Measurements from ENCODE around the gene DNAH14. TPM values are rescaled to one million over a fixed set of nuclear protein-coding genes. Genes with fewer than 3 reads are reported as not detected.

Gene DNAH14
- polyA plus RNA-seq, 5 donors, result 14.2 to 21.2 (median 19.6) TPM

- DNase-seq, result no peak
Observed at GRCh38 chr1:225406976-225407725, 477.7 kb downstream of the DNAH14 start.

GRCh38 chr1:225407755-225408154, 478.3 kb downstream of the DNAH14 start:
- DNase-seq, result no peak

GRCh38 chr1:225408249-225408648, 478.8 kb downstream of the DNAH14 start:
- no peak for DNase-seq

- no peak for DNase-seq
Observed at GRCh38 chr1:225409051-225409450, 479.6 kb downstream of the DNAH14 start.

GRCh38 chr1:225410036-225410435, 480.6 kb downstream of the DNAH14 start:
- DNase-seq, result no peak

GRCh38 chr1:225412321-225412720, 482.8 kb downstream of the DNAH14 start:
- no peak for DNase-seq

- DNase-seq, result no peak
Observed at GRCh38 chr1:225412803-225413351, 483.4 kb downstream of the DNAH14 start.

GRCh38 chr1:225413708-225414375, 484.4 kb downstream of the DNAH14 start:
- no peak for DNase-seq

- DNase-seq, result no peak
Observed at GRCh38 chr1:225415307-225415706, 485.8 kb downstream of the DNAH14 start.

- DNase-seq, result no peak
Observed at GRCh38 chr1:225415967-225416745, 486.7 kb downstream of the DNAH14 start.

GRCh38 chr1:225418059-225418458, 488.6 kb downstream of the DNAH14 start:
- DNase-seq, result no peak

- no peak for DNase-seq
Observed at GRCh38 chr1:225418598-225418997, 489.1 kb downstream of the DNAH14 start.

- DNase-seq, result no peak
Observed at GRCh38 chr1:225422031-225422605, 492.6 kb downstream of the DNAH14 start.

GRCh38 chr1:225422795-225423517, 493.5 kb downstream of the DNAH14 start:
- DNase-seq, result no peak

- no peak for DNase-seq
Observed at GRCh38 chr1:225423518-225423855, 494.0 kb downstream of the DNAH14 start.

GRCh38 chr1:225424562-225425200, 495.2 kb downstream of the DNAH14 start:
- DNase-seq, result no peak

GRCh38 chr1:225425201-225425786, 495.8 kb downstream of the DNAH14 start:
- DNase-seq, result no peak

GRCh38 chr1:225426395-225427234, 497.1 kb downstream of the DNAH14 start:
- DNase-seq, result no peak
